Prostate gland (tissue), 2 donors: ENCODE data around the gene PRRG4. TPM values are rescaled to one million over a fixed set of nuclear protein-coding genes. Genes with fewer than 3 reads are reported as not detected.
"Not testable (repeated sequence)": the region's sequence is repeated elsewhere in the genome, so short reads cannot be mapped to it uniquely, and the experiment has no call there.

Experiments
- DNase-seq: peaks from one replicate; pipeline ENCODE4 v3.0.0-alpha.2; 2019; ENCODE audit warnings: low spot score
- H3K27ac ChIP-seq, 2 donors: fragments of 200-600 bp; sonication (generic); 2 replicates each; pipeline ENCODE4 v1.5.1; 2017 to 2019
- H3K27me3 ChIP-seq: fragments of 200-600 bp; sonication (generic); replicated peaks from 2 replicates; pipeline ENCODE4 v1.5.1; 2019; ENCODE audit not compliant: insufficient read depth
- H3K36me3 ChIP-seq, 2 donors: fragments of 200-600 bp; sonication (generic); 1 replicate in 1 of 2; 2 replicates in 1 of 2; pipeline versions ENCODE4 v1.5.1 to v1.8.1; 2017 to 2019
- H3K4me1 ChIP-seq: fragments of 200-600 bp; sonication (generic); replicated peaks from 2 replicates; pipeline ENCODE4 v1.5.1; 2019
- H3K4me3 ChIP-seq, 2 donors: fragments of 200-600 bp; sonication (generic); 2 replicates each; pipeline ENCODE4 v1.5.1; 2017 to 2019
- H3K9me3 ChIP-seq: fragments of 200-600 bp; sonication (generic); 2 replicates; pipeline ENCODE4 v1.5.1; 2017
- CTCF ChIP-seq, 4 experiments: fragments of 200-600 bp in 2 of 4; fragments of 450-650 bp in 2 of 4; sonication (generic) in 2 of 4; IDR thresholded peaks; 1 replicate in 3 of 4; 2 replicates in 1 of 4; pipeline ENCODE4 v1.5.1; 2016 to 2019; ENCODE audit warnings: antibody characterized with exemption in 4 of 4, mild to moderate bottlenecking in 2 of 4, moderate library complexity in 2 of 4
- POLR2A ChIP-seq: fragments of 450-650 bp; IDR thresholded peaks from one replicate; pipeline ENCODE4 v1.6.1; 2016; ENCODE audit warnings: antibody characterized with exemption, mild to moderate bottlenecking
- POLR2AphosphoS5 ChIP-seq: sonication (generic); formaldehyde crosslinking; IDR thresholded peaks from one replicate; pipeline ENCODE4 v1.6.1; 2017; ENCODE audit warnings: antibody characterized with exemption
- WGBS: methylation state at CpG from one replicate; pipeline ENCODE4 v1.1.5; 2018; 5-methylcytosine and 5-hydroxymethylcytosine counted together
- intact Hi-C: fragments of 100-400 bp; cut with DNase I; formaldehyde crosslinking; loops from one replicate; pipeline ENCODE4 v1.14.2; 2022
- total RNA-seq, 2 donors: library from RNA; depleted of rRNA; stranded (reverse); fragments of >200 nt; gene quantifications; one replicate each; pipeline ENCODE4 v1.1.0, GENCODE V29; 2016

The PRRG4 gene
- total RNA-seq, 2 donors from 2014 or later = 5.2 to 21.7 TPM

- no peaks in the 10 kb centered on the region for H3K27me3 ChIP-seq
- no peak overlapping the region for H3K4me3 ChIP-seq
- intact Hi-C loops = no loop called here
- no peak overlapping the region for H3K27ac ChIP-seq
- H3K9me3 ChIP-seq = no peaks in the 10 kb centered on the region
- no peaks in the 10 kb centered on the region for H3K36me3 ChIP-seq
- no peaks in the 10 kb centered on the region for H3K4me1 ChIP-seq
- no peak for TF ChIP-seq CTCF (IDR thresholded peaks at IDR 0.05)
- no peak for TF ChIP-seq POLR2AphosphoS5
- no peak for TF ChIP-seq POLR2A
- DNase-seq = no peak
These were observed 9.2 kb upstream of the PRRG4 start for GRCh38 chr11:32820497-32820896.

- no peak for DNase-seq
- Histone ChIP-seq H3K27ac (no peak overlapping the region), H3K27me3 (no peaks in the 10 kb centered on the region), H3K36me3 (no peaks in the 10 kb centered on the region), H3K4me3 (no peak overlapping the region), H3K4me1 (no peaks in the 10 kb centered on the region), H3K9me3 (no peaks in the 10 kb centered on the region)
- intact Hi-C loops = no loop called here
- no peak for TF ChIP-seq POLR2A
- no peak for TF ChIP-seq POLR2AphosphoS5
- no peak for TF ChIP-seq CTCF (IDR thresholded peaks at IDR 0.05)
These were observed 8.2 kb upstream of the PRRG4 start for GRCh38 chr11:32821517-32821916.

GRCh38 chr11:32821917-32822560 is 7.7 kb upstream of the PRRG4 start:
- no peak overlapping the region for H3K4me3 ChIP-seq
- H3K36me3 ChIP-seq = no peaks in the 10 kb centered on the region
- no peaks in the 10 kb centered on the region for H3K9me3 ChIP-seq
- no peak for TF ChIP-seq POLR2AphosphoS5
- TF ChIP-seq CTCF (IDR thresholded peaks at IDR 0.05) = no peak
- TF ChIP-seq POLR2A = no peak
- intact Hi-C loops = no loop called here
- DNase-seq = no peak
- H3K27me3 ChIP-seq = no peaks in the 10 kb centered on the region
- no peaks in the 10 kb centered on the region for H3K4me1 ChIP-seq
- 52% methylated on average over 5 of the region's 5 CpGs for WGBS
- no peak overlapping the region for H3K27ac ChIP-seq

GRCh38 chr11:32823617-32824016 is 6.1 kb upstream of the PRRG4 start:
- H3K27me3 ChIP-seq, H3K4me3 ChIP-seq, H3K4me1 ChIP-seq, H3K9me3 ChIP-seq, DNase-seq, H3K27ac ChIP-seq, H3K36me3 ChIP-seq, intact Hi-C loops: not testable (repeated sequence)
- WGBS = 94% methylated on average over 3 of the region's 3 CpGs

GRCh38 chr11:32826113-32826512 is 3.6 kb upstream of the PRRG4 start:
- no peaks in the 10 kb centered on the region for H3K36me3 ChIP-seq
- H3K27me3 ChIP-seq = no peaks in the 10 kb centered on the region
- WGBS = 49% methylated on average over 3 of the region's 3 CpGs
- no peaks in the 10 kb centered on the region for H3K4me1 ChIP-seq
- H3K4me3 ChIP-seq = no peak overlapping the region
- intact Hi-C loops = no loop called here
- TF ChIP-seq POLR2A = no peak
- TF ChIP-seq CTCF (IDR thresholded peaks at IDR 0.05) = no peak
- no peak for TF ChIP-seq POLR2AphosphoS5
- H3K9me3 ChIP-seq = no peaks in the 10 kb centered on the region
- H3K27ac ChIP-seq = no peak overlapping the region
- DNase-seq = no peak
